SH-SY5Y (cell line): ENCODE results near the gene RAB3D.

ENCODE experiments used
- GATA2 ChIP-seq: IDR thresholded peaks from 2 replicates; pipeline ENCODE4 v1.6.1; 2011; ENCODE audit warnings: mild to moderate bottlenecking, low read depth, low read length
- GATA3 ChIP-seq: IDR thresholded peaks from 2 replicates; pipeline ENCODE4 v1.6.1; 2011; ENCODE audit warnings: low read depth, mild to moderate bottlenecking, low read length, moderate library complexity

The RAB3D gene

GRCh38 chr19:11356676-11357550 is 17.5 kb upstream of the RAB3D start:
- no peak for TF ChIP-seq GATA2
- no peak for TF ChIP-seq GATA3

GRCh38 chr19:11356074-11356397 is 16.6 kb upstream of the RAB3D start:
- TF ChIP-seq GATA3 (no peak), GATA2 (no peak)

- TF ChIP-seq GATA2 (no peak), GATA3 (no peak)
Observed at GRCh38 chr19:11355160-11356073, 16.0 kb upstream of the RAB3D start, which contains the start of gene PLPPR2. PLPPR2 (plus strand) TSS chr19:11355432; CDS start chr19:11357674, 2,242 bp downstream.

- no peak for TF ChIP-seq GATA2
- no peak for TF ChIP-seq GATA3
Observed at GRCh38 chr19:11349171-11349570, 9.7 kb upstream of the RAB3D start.

- TF ChIP-seq GATA2 (no peak), GATA3 (no peak)
Observed at GRCh38 chr19:11347546-11348039, 8.1 kb upstream of the RAB3D start.

GRCh38 chr19:11346104-11346940 is 6.9 kb upstream of the RAB3D start, which contains the start of the genes CCDC159 and TMEM205:
CCDC159 (plus strand) TSS chr19:11346519; CDS start chr19:11346607, 88 bp downstream.
TMEM205 (minus strand) TSS chr19:11346268; CDS start chr19:11345619, 649 bp downstream.
- TF ChIP-seq GATA3, result no peak

GRCh38 chr19:11345122-11345803 is 5.8 kb upstream of the RAB3D start:
- TF ChIP-seq GATA3 (no peak), GATA2 (no peak)

- no peak for TF ChIP-seq GATA3
- no peak for TF ChIP-seq GATA2
Observed at GRCh38 chr19:11342429-11342828, 3.0 kb upstream of the RAB3D start.

GRCh38 chr19:11338569-11339253 is 746 bp downstream of the RAB3D start:
- no peak for TF ChIP-seq GATA3
- TF ChIP-seq GATA2, result no peak

- no peak for TF ChIP-seq GATA2
- no peak for TF ChIP-seq GATA3
Observed at GRCh38 chr19:11338121-11338520, 1.3 kb downstream of the RAB3D start.

- no peak for TF ChIP-seq GATA2
- TF ChIP-seq GATA3, result no peak
Observed at GRCh38 chr19:11337080-11337479, 2.4 kb downstream of the RAB3D start.

GRCh38 chr19:11335449-11336146 is 3.9 kb downstream of the RAB3D start:
- TF ChIP-seq GATA3, result no peak
- no peak for TF ChIP-seq GATA2
